ENCODE measurements around the gene TRUB2.

DNA sequence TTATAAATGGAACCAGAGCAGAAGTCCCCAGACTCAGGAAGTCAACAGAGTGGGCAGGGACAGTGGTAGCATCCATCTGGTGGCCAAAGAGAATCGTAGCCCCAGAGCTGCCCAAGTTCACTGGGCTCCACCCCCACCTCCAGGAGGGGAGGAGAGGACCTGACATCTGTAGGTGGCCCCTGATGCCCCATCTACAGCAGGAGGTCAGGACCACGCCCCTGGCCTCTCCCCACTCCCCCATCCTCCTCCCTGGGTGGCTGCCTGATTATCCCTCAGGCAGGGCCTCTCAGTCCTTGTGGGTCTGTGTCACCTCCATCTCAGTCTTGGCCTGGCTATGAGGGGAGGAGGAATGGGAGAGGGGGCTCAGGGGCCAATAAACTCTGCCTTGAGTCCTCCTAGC is 38.6 kb upstream of the TRUB2 start:
- no peak for TF ChIP-seq POLR2A (IDR thresholded peaks at IDR 0.05)
- TF ChIP-seq, protein P1, sequence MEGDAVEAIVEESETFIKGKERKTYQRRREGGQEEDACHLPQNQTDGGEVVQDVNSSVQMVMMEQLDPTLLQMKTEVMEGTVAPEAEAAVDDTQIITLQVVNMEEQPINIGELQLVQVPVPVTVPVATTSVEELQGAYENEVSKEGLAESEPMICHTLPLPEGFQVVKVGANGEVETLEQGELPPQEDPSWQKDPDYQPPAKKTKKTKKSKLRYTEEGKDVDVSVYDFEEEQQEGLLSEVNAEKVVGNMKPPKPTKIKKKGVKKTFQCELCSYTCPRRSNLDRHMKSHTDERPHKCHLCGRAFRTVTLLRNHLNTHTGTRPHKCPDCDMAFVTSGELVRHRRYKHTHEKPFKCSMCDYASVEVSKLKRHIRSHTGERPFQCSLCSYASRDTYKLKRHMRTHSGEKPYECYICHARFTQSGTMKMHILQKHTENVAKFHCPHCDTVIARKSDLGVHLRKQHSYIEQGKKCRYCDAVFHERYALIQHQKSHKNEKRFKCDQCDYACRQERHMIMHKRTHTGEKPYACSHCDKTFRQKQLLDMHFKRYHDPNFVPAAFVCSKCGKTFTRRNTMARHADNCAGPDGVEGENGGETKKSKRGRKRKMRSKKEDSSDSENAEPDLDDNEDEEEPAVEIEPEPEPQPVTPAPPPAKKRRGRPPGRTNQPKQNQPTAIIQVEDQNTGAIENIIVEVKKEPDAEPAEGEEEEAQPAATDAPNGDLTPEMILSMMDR (IDR thresholded peaks at IDR 0.05), result no peak

All from adrenal gland (tissue), 5 donors.